Measurements from ENCODE around the gene EMID1.

Gene EMID1

DNA sequence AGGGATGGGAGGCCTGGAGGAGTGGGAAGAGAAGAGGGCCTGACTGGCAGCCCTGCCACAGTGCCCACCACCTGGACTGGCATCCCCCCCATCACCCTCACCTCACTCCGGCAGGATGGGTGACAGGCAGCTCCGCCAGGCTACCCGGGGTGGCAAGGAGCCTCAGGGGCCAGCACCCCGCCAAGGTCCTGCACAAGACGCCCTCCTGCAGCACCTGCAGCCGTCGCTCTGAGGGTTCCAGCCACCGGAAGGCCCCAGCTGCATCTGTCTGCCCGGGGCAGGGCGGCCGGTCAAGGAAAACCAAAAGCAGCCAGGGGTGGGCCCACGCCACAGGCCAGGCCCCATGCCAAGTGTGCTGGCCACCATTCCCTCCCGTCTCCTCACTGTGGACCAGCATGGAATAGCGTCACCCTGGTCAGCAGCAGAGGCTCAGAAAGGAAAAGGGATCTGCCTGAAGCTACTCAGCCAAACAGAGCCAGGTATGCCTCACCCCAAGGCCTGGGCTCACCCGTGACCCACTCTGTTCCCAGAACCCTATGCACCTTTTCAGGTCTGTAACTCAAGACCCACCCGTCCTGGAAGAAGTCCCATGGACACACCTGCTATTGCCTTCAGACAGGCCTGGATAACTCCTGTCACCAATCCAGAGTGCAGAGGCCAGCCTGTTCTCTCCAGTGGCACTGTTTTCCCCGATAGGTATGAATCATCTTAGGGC lies 55.1 kb downstream of the EMID1 start:
- DNase-seq = no peak

DNA sequence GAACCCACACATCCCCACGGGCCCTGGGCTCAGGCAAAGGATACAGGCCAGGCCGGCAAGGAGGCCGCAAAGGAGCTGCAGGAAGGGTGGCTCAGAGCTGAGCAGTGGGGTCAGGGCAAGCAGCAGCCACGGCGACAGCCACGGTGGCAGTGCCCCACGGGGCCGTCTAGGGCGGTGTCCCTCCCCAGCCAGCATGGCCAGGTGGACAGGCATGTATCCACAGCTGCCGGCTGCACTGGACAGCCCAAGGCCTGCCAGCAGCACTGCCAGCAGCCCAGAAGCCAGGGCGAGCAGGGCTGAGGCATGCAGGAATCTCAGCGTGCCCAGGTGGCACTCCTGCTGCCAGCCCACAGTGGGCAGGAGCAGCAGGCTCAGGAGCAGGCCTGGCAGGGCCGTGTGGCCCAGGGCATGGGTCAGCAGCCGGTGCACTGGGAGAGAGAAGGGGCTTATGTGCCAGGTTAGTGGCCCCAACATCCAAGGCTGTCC lies 58.1 kb downstream of the EMID1 start:
- DNase-seq = no peak

DNA sequence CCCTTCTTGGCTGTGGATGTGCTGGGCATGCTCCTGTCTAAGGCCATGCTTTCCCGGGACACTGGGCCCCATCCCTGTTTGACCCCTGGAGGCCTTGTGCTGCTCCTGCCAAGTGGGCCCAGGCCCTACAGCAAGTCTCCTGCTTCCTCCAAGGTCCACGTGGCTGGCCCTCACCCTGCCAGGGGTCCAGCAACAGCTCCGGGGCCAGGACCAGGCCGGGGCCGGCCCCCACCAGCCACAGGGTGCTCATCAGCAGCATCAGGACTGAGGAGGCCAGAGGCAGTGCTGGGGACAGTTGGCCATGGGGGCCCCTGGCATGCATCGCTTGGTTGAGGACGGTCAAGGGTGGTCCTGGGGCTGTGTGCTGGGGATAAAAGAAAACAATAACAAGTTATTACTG lies 59.6 kb downstream of the EMID1 start:
- DNase-seq = no peak

DNA sequence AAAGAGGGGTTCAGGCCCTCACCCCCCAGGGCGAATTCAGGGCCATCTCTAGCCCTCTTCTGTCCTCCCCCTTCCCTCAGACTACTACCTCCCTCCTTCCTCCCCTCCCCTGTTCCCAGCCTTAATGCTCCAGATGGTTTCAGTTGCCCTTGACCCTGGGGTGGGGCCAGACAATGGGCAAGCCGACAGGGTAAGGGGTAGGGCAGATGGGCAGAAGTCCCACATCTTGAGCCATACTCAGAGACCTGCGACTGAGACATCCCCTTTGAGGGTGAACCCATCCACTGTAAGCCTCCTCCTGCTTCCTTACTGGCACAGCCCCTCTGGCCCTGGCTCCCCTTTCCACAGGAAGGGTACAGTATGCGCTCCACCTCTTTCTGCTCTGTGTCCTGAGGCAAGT lies 60.2 kb downstream of the EMID1 start:
- DNase-seq = no peak

DNA sequence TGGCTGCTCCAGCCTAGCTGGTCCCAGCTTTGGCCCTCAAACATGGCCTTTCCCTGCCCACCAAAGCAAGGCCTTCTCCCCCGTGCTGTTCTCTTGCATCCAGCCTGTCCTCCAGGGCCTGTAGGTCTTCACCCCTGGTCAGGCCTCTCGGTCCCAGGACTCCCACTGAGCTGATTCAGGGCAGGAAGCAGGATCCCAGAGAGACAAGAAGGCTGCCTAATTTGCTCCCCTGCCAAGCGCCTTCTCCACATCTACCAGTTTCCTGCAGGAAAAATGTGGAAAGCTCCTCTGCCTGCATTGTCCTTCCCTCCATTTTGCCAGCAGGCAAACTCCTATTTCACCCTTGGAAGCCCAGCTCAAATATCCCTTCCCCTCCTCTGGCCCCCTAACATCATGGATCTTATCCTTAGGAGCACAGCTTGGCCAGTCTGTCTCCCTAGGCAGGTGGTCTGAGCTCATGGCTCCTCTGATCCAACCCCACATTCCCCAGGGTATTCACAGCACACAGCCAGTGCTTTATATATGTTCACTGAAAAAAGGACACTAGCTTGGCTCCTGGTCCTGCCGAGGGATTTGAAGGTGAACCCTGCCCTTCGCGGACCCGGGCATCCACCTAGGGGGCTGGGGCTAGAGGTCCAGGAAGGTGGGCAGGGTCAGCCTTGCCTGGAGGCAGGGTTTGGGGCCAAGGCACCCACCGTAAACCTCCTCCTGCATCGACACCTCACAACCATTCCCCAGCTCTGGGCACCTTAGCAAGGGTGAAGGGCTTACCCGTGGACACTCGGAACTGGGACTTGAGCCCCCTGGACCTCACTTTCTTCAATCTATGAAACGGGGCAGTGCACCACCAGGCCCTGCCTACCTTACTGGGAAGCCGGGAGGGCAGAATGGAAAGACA lies 61.1 kb downstream of the EMID1 start:
- DNase-seq = no peak

DNA sequence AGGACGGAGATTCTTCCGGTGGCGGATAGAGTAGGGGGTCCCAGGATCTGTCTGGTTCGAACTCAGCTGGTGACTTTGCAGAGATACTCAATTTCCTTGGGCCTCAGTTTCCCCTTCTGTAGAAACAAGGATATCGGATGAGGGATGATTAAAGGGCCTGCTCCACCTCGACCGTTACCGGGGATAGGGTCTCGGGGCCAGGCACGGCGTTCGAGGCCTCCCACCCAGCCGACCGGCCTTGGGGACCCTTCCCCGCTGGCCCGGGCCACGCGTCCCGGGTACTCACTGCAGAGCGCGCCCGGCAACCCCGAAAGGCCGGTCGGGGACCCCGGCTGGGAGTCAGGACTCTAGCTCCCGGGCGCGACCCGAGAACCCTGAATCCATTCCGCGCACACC lies 61.8 kb downstream of the EMID1 start:
- no peak for DNase-seq

DNA sequence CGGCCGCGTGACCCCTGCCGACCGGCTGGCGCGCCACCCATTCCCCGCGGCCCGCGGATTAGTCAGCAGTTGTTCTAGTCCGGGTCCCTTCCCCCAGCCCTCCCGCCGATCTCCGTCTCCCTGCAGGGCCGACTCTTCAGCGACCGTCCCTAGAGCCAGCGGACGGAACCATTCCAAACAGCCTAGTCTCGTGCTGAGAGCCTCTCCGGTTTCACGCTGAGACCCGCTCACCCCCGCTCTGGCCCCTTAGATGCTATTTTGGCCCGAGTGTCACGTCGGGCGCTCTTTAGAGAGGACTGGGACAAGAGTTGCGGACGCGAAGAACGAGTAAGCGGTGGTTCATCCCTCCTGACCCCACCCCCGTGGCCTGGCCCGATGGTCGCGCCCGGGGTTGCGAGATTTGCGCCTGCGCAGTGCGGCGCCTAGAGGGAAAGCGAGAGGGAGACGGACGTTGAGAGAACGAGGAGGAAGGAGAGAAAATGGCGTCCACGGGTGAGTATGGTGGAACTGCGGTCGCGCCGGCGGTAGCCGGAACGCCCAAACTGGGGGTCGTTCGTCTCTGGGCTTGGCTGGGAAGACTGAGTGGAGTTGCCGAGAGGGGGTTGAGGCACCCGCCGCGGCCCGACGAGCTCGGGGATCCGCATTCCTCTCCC lies 62.3 kb downstream of the EMID1 start, which contains the start of the genes EWSR1 and RHBDD3:
Gene EWSR1, plus strand, starts transcription at position 411 of the 653 bp plus-strand sequence. Its CDS starts 69 bp downstream, at position 480.
Gene RHBDD3, minus strand, starts transcription at position 124 of the 653 bp plus-strand sequence. CDS start 2,355 bp downstream, outside the sequence.
- DNase-seq = peak; percentile 84

DNA sequence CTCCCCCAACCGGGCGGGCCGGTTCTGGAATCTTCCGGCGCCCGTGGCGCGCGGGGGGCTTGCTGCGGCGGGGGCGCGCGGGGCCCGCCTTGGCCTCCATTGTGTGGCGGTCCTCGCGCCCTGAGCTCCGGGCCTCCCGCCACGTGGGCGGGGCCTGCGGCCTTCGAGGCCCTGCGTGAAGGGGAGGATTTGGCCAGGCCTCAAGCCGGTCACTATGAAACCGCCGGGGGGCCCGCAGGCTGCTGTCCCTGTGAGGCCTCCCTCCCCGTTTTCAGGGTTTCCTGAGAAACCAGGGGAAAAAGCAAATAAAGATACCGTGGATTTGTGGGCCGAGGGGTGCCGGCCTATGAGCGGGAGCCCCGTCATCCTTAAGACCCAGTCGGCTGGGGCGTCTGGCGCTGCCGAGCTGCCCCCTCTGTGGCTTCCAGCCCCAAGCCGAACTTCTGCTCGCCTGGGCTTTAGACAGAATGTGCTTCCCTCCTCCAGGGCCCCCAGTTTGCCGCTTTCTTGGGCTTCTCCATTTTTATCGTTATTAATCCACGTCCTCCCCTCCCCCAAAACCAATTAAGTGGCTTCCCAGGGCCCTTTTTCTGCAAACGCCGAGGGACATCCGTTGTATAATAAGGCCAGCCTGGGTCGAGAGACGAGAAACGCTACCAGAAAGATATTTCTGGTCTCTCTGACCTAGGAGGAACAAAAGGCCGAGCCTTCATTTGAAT lies 63.0 kb downstream of the EMID1 start:
- no peak for DNase-seq

DNA sequence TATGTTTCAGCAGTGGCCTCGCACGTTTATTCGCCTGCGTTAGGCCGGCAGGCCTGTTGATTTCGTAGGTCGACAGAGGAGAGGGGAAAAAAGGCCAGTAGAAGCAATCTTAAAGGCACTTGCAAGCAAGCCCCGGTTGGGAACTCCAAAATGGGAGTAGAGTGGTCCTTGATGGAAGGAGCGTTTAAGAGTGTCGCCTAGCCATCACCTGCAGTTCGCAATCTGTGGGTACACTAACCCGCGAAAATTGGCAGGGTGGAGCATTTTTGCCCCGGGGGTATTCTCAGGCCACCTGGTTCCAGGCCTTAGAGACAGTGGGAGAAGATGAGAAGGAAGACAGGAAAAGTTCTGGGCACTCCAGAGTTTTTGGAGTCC lies 63.5 kb downstream of the EMID1 start:
- DNase-seq = no peak

DNA sequence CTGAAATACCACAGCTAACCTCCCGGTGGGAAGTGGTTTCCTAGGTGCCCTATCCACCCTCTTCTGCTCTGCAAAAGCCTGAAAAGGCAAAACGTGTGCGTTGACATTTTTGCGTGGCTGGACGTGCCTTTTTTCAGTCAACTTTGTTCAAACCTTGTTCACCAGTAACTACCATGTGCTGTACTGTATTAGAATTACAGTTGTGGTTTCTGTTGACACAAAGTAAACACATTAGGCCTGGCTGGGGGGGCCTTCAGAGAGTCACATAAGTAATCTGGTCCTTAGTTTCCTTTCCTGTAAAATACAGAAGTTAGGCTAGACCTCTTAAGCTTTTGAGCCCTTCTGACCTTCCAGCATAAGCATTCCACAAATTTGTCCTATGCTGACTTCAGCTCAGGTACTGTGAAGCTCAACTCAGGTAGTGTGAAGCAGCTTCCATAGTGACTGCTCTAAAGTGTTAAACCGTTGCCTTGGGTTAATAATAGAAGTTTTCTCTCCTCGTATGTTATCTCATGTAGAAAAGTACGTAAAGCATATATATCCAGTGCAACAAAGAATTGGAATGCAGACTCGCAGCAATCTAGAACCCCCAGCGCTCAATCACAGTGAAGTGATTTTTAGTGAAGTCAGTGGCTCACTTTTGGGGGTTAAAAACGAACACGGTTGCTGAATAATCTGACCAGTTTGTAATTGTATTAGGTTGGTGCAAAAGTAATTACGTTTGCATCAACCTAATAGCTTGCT lies 64.2 kb downstream of the EMID1 start:
- DNase-seq = no peak

DNA sequence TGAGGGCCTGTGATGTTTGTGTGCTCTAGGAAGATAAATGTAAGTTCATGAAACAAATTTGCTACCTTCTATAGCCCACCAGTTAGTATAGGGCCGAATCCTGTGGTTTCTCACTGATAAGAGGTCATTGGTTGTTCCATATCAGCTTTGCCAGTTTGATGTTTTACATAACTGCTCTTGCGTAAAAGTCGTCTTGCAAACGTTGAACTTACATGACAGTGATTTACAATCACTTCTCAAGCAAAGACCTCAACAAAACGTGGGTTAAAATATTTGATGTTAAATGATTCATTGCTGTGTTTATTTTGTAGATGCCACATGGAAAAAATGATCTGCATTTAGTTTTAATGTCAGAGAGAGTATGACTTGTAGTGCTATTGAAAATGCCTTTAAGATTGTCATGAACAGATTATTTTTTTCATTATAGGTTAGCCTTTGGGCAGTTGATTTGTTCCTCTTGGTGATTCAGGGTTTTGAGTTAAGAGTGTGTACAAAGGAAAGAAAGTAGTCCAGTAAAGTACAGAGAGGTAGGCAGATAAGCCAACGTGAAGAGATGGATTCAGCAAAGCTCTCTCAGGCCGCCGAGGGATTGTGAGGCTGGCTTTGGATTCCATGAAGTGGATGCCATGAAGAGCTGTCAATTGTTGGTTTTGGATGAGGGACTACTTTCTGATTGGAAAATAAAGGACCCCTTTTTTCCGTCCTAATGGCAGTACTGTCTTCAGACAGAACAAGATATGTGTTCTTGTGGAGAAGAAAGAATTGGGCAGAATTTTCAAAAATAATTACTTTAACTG lies 65.0 kb downstream of the EMID1 start:
- DNase-seq = no peak

DNA sequence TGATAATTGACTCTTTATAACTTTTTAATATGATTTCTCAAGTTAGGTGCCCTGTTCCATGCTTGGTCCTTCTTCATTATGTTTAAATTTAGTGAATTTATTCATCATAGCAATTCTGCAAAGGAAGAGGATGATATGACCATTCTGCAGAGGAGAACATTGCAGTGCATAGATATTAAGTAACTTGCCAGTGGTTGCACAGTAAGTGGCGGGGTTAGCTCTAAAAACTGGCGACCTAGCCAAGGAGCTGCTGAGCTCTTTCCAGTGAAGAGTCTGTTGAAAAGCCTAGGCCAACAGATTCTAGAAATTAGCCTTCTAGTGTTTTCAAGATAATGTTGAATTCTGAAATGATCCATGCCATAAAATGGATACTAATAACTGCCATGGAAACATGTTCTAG lies 66.9 kb downstream of the EMID1 start:
- no peak for DNase-seq

DNA sequence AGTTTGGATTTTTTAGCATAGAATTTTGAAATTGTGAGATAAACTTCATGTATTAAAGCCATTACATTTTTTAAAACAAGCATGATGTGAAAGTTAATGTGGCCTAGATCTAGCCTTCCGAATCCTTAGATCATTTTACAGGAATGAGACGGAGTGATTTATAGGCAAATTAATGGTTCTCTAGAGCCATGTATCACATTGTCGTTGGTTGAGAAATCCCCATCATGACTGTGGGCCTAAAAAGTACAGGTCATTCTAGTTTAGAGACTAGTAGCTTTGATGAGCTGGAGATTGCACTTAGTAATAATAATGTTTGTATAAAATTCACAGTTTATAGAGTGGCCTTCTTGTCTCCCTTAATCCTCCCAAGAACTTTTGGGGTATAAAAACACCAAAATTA lies 69.5 kb downstream of the EMID1 start:
- no peak for DNase-seq

DNA sequence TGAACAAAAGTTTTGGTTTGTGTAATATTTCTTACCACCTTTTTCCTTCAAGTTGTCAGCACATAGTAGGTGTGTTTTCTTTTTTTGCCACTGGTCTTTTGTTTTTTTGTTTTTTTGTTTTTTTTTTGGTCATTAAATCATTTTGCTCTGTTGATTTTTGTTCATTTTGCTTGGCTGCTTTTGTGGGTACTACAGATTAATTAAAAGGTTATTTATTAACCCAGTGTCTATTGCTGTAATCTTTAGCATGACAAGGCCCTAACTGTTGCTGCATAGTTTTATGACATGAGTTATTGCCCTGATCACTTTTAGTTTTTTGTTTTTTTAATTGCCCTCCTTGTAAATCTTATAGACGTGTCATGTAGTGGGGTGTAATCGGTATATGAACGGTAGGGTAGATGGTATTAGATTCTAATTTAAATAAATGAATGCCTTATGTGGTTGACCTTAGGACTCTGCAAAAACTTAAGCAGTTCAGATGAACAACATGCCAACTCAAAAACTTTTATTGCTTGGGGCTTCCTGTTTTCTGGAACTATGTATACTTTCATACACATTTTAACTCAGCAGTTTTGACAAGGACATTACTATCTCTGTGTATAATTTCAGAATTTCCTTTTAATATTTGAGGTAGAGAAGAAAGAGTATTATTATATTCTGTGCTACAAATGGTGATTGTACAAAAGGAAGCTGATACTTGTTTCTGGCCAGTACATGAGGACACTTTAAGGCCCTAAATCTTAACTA lies 70.3 kb downstream of the EMID1 start:
- DNase-seq = no peak

DNA sequence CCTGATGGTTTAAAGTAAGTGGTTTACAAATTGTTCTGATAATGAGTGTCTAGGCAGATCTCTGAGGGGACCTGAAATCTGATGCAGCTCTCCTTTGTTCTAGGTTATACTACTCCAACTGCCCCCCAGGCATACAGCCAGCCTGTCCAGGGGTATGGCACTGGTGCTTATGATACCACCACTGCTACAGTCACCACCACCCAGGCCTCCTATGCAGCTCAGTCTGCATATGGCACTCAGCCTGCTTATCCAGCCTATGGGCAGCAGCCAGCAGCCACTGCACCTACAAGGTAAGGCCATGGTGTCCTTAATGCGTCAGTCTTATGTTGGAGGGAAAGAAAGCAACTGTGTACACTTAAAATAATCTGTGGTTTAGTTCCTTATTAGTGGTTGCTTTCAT lies 72.2 kb downstream of the EMID1 start:
- no peak for DNase-seq

DNA sequence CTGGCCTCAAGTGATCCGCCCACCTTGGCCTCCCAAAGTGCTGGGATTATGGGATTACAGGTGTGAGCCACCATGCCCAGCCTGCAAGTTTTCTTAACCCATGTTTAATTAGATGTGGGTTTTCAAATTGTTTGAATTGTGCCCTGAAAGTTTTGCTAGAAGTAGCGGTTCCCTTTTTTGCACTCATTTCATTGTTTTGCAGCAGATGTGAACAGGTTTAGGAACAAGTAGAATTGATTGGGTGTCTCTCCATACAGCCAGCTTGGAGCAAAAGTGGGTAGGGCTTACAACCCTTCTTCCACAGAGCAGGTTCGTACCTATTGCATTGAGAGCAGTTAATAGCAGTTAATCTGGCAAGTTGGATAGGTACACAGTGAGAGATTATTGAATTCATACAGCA lies 78.5 kb downstream of the EMID1 start:
- DNase-seq = no peak

DNA sequence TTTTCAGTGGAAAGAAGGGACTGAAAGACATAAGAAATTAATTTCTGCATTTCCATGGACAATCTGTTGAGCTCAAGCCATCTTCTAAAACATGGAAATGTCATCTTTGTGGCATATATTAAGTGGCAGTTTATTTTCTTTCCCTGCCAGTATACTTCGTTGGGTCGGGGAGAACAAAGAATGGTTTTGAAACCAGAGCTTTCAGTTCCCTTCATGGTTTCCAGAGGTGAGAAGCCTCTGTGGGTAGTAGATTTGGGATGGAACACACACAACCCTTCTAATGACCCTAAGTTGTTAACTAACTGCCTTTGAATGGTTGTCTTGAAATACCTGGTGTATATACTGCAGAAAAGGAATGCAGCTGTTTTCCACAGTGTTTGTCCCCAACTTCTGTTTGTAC lies 83.1 kb downstream of the EMID1 start:
- no peak for DNase-seq

DNA sequence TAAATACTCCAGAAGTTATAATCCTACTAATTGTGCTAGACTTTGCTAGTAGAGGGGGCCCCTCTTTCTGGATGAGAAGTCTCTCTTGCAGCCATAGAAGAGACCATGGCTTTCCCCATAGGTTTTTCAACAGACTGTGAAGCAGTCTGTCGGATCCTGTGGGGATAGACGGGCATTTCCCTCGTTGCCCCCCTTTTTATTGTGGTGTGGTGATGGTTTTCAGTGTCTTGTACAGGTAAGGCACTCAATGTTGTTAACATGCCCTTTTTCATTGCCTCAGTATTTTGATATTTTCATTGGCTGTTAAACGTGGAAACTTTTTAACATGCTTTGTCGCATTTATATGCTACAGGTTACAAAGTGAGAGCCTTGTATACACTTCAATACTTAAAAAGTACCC lies 84.4 kb downstream of the EMID1 start:
- DNase-seq = no peak

DNA sequence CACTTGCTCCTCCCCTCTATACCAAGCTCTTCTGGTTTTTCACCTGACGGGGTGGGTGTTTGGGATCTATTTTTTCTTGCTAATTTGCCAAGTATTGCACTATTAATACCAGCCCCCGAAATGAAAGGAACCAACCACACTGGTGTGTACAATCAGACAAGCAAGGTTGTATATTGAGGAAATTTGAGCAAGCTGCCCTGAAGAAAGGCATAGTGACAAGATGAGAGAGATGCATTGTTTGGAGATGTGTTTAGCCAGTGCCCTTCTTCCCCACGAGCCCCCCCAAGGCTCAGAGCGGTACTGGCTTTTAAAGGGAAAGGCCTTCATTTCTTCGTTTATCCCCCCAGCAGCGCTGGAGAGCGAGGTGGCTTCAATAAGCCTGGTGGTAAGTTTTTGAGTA lies 85.5 kb downstream of the EMID1 start:
- DNase-seq = no peak

DNA sequence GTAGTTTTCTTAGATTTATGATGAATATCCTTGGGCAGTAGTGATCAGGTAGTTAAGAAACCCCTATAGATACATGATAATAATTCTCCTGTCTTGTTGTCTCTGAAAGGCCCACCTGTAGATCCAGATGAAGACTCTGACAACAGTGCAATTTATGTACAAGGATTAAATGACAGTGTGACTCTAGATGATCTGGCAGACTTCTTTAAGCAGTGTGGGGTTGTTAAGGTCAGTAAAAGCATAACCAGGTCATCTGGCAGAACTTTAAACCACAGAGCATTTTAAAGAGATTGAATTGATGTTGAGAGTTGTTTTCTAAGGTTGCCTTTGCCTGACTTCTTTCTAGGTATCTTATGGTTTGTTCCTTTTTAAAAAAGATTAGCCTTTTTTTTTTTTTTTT lies 86.7 kb downstream of the EMID1 start:
- no peak for DNase-seq

Measured in NCI-H510A (cell line).